SK-N-SH (cell line): Measurements from ENCODE around the gene DAB2IP. TPM values are rescaled to one million over a fixed set of nuclear protein-coding genes. Genes with fewer than 3 reads are reported as not detected.

Experiments
- CTCF ChIA-PET: fragments of 300-600, 350-600 bp; formaldehyde crosslinking; extraction: SDS; loops from one replicate; lab custom pipeline; 2021; lab: Yijun Ruan, JAX
- POLR2A ChIA-PET: fragments of 350-600 bp; sonication (Branson Sonifier 250); formaldehyde crosslinking; extraction: SDS; loops from one replicate; lab custom pipeline; 2020; ENCODE audit warnings: antibody characterized with exemption, inconsistent platforms; lab: Yijun Ruan, JAX
- DNase-seq: peaks from one replicate; pipeline ENCODE4 v3.0.0; 2012
- H2AFZ ChIP-seq: fragments of 200-600 bp; sonication (generic); 2 replicates; pipeline ENCODE4 v1.8.1; 2016; ENCODE audit warnings: antibody characterized with exemption, mild to moderate bottlenecking, low read depth
- H3F3A ChIP-seq: fragments of 200-600 bp; sonication (generic); replicated peaks from 2 replicates; pipeline ENCODE3; 2016; ENCODE audit warnings: antibody characterized with exemption, mild to moderate bottlenecking; ENCODE audit not compliant: insufficient read depth
- H3K27ac ChIP-seq, 2 experiments: fragments of 200-500 bp in 1 of 2; fragments of 200-600 bp in 1 of 2; sonication (Bioruptor generic) in 1 of 2; sonication (generic), shearing (Covaris generic) in 1 of 2; 2 replicates each; pipeline versions ENCODE4 v1.5.1 to v1.6.1; 2014 to 2016; ENCODE audit warnings: low read depth in 2 of 2, inconsistent platforms in 1 of 2, low read length in 1 of 2, mild to moderate bottlenecking in 1 of 2, mixed read lengths in 1 of 2
- H3K27me3 ChIP-seq: fragments of 200-600 bp; sonication (generic), shearing (Covaris generic); 2 replicates; pipeline ENCODE4 v1.6.1; 2016; ENCODE audit warnings: mixed run types; ENCODE audit not compliant: insufficient read depth
- H3K36me3 ChIP-seq, 2 experiments: fragments of 200-500 bp in 1 of 2; fragments of 200-600 bp in 1 of 2; sonication (Bioruptor generic) in 1 of 2; sonication (generic) in 1 of 2; replicated peaks in 1 of 2; 2 replicates each; pipeline versions ENCODE3 to v1.5.1; 2014 to 2016; ENCODE audit warnings: low read length in 1 of 2, mild to moderate bottlenecking in 1 of 2; ENCODE audit not compliant: insufficient read depth in 2 of 2, control insufficient read depth in 1 of 2
- H3K4me1 ChIP-seq, 2 experiments: fragments of 200-500 bp in 1 of 2; fragments of 200-600 bp in 1 of 2; sonication (Bioruptor generic) in 1 of 2; sonication (generic), shearing (Covaris generic) in 1 of 2; 2 replicates each; pipeline versions ENCODE4 v1.5.1 to v1.6.1; 2014 to 2016; ENCODE audit warnings: low read depth in 1 of 2, low read length in 1 of 2, mixed run types in 1 of 2; ENCODE audit not compliant: insufficient read depth in 2 of 2, control insufficient read depth in 1 of 2
- H3K4me2 ChIP-seq: fragments of 200-600 bp; sonication (generic), shearing (Covaris generic); 2 replicates; pipeline ENCODE4 v1.6.1; 2017; ENCODE audit warnings: mixed run types
- H3K4me3 ChIP-seq, 2 experiments: fragments of 200-500 bp in 1 of 2; fragments of 200-600 bp in 1 of 2; sonication (Bioruptor generic) in 1 of 2; sonication (generic), shearing (Covaris generic) in 1 of 2; 2 replicates each; pipeline versions ENCODE4 v1.5.1 to v1.8.1; 2014 to 2016; ENCODE audit warnings: low read depth in 2 of 2, inconsistent platforms in 1 of 2, low read length in 1 of 2, mild to moderate bottlenecking in 1 of 2, mixed read lengths in 1 of 2, moderate library complexity in 1 of 2
- H3K79me2 ChIP-seq: fragments of 200-600 bp; sonication (generic); 2 replicates; pipeline ENCODE4 v1.8.1; 2017; ENCODE audit warnings: mild to moderate bottlenecking; ENCODE audit not compliant: insufficient read depth
- H3K9ac ChIP-seq: fragments of 200-600 bp; sonication (generic); 2 replicates; pipeline ENCODE4 v1.6.1; 2017; ENCODE audit warnings: mixed run types
- H3K9me2 ChIP-seq: fragments of 200-600 bp; sonication (generic); 2 replicates; pipeline ENCODE4 v1.6.1; 2017; ENCODE audit warnings: mixed run types
- H3K9me3 ChIP-seq: fragments of 200-600 bp; sonication (generic); 2 replicates; pipeline ENCODE4 v1.6.1; 2017; ENCODE audit warnings: mixed run types, mild to moderate bottlenecking, moderate library complexity
- H4K20me1 ChIP-seq: fragments of 200-600 bp; sonication (generic); 2 replicates; pipeline ENCODE4 v1.6.1; 2017; ENCODE audit warnings: mild to moderate bottlenecking, mixed run types; ENCODE audit not compliant: insufficient read depth
- EZH2phosphoT487 ChIP-seq: fragments of 200-600 bp; sonication (generic); IDR thresholded peaks from 2 replicates; pipeline ENCODE4 v1.6.1; 2017; ENCODE audit warnings: low read depth, mixed run types, mild to moderate bottlenecking, antibody characterized with exemption, moderate library complexity, borderline replicate concordance
- GABPA ChIP-seq: IDR thresholded peaks from 2 replicates; pipeline ENCODE4 v1.4.0; 2012; ENCODE audit warnings: low read depth, mild to moderate bottlenecking
- GATA2 ChIP-seq: sonication (generic); formaldehyde crosslinking; IDR thresholded peaks from 2 replicates; pipeline ENCODE4 v1.5.0; 2020; ENCODE audit warnings: mild to moderate bottlenecking, missing genetic modification reagents
- JUND ChIP-seq: IDR thresholded peaks from 2 replicates; pipeline ENCODE4 v1.4.0; 2012
- NFIC ChIP-seq: IDR thresholded peaks from 2 replicates; pipeline ENCODE4 v1.4.0; 2012; ENCODE audit warnings: borderline replicate concordance
- NRF1 ChIP-seq: IDR thresholded peaks from 2 replicates; pipeline ENCODE4 v1.6.1; 2012; ENCODE audit warnings: low read depth, mild to moderate bottlenecking, low read length
- RCOR1 ChIP-seq: fragments of 150-350 bp; IDR thresholded peaks from 2 replicates; pipeline ENCODE4 v1.6.1; 2017; ENCODE audit warnings: antibody characterized with exemption, low read length
- REST ChIP-seq: IDR thresholded peaks from 2 replicates; pipeline ENCODE4 v1.6.1; 2012; ENCODE audit warnings: mild to moderate bottlenecking, low read depth, low read length, moderate library complexity
- RXRA ChIP-seq: IDR thresholded peaks from 2 replicates; pipeline ENCODE4 v1.4.0; 2012; ENCODE audit warnings: low read depth, mild to moderate bottlenecking, borderline replicate concordance
- TCF12 ChIP-seq: IDR thresholded peaks from 2 replicates; pipeline ENCODE4 v1.4.0; 2012
- WGBS: methylation state at CpG from one replicate; pipeline ENCODE4 v1.1.6; 2017; ENCODE audit warnings: low lambda C conversion rate; 5-methylcytosine and 5-hydroxymethylcytosine counted together
- polyA plus RNA-seq, 3 experiments: library from polyadenylated mRNA; depleted of rRNA; stranded (reverse); fragments of >200 nt; gene quantifications; 2 replicates each; pipeline ENCODE4 v1.2.3, GENCODE V29; 2012
- TF ChIP-seq, protein P1 (sequence below): fragments of 150-350 bp; IDR thresholded peaks from 2 replicates; pipeline ENCODE4 v1.6.1; 2017; ENCODE audit warnings: antibody characterized with exemption, low read length, low read depth, borderline replicate concordance
- TF ChIP-seq, protein P2 (sequence below): IDR thresholded peaks from 2 replicates; pipeline ENCODE4 v1.4.0; 2012; ENCODE audit warnings: low read depth, borderline replicate concordance

DAB2IP gene
- polyA plus RNA-seq, 1 of the 3 experiments (the other 2 are of a cell fraction): 21.4 TPM

GRCh38 chr9:121694600-121694999, 43.2 kb downstream of the DAB2IP start:
- peaks cover 44% of the 10 kb centered on the region for H3F3A ChIP-seq
- CTCF ChIA-PET: interaction anchor here (0.6 to 8.2 kb wide), 16 partner anchors 7 to 313 kb away, joined by 3 to 150 read pairs (median 4); no protein-coding TSS in a partner anchor
- DNase-seq: no peak
- H3K4me2 ChIP-seq: no peak overlapping the region
- no peaks in the 10 kb centered on the region for H3K9me3 ChIP-seq
- H3K4me1 ChIP-seq: peaks cover 14 to 22% of the 10 kb centered on the region in 2 experiments; a peak in 3 of 4 replicates
- no CpG with 5 or more reads among the region's 7 CpGs for WGBS
- H4K20me1 ChIP-seq: peaks cover 30% of the 10 kb centered on the region
- H3K9ac ChIP-seq: no peak overlapping the region
- H2AFZ ChIP-seq: no peak overlapping the region
- TF ChIP-seq NRF1: no peak
- no peak for TF ChIP-seq RCOR1
- TF ChIP-seq, protein P1, sequence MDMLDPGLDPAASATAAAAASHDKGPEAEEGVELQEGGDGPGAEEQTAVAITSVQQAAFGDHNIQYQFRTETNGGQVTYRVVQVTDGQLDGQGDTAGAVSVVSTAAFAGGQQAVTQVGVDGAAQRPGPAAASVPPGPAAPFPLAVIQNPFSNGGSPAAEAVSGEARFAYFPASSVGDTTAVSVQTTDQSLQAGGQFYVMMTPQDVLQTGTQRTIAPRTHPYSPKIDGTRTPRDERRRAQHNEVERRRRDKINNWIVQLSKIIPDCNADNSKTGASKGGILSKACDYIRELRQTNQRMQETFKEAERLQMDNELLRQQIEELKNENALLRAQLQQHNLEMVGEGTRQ: no peak
- TF ChIP-seq JUND: no peak
- no peak for TF ChIP-seq REST
- TF ChIP-seq, all 33 proteins: peak for 0
- H3K27ac ChIP-seq: no peak overlapping the region; a peak in 1 of 4 replicates
- no peaks in the 10 kb centered on the region for H3K36me3 ChIP-seq
- H3K27me3 ChIP-seq: no peaks in the 10 kb centered on the region
- POLR2A ChIA-PET: no interaction called here
- no peaks in the 10 kb centered on the region for H3K9me2 ChIP-seq
- H3K4me3 ChIP-seq: no peak overlapping the region
- H3K79me2 ChIP-seq: peaks cover 4% of the 10 kb centered on the region; the same call in 1 of the 2 replicates

DNA sequence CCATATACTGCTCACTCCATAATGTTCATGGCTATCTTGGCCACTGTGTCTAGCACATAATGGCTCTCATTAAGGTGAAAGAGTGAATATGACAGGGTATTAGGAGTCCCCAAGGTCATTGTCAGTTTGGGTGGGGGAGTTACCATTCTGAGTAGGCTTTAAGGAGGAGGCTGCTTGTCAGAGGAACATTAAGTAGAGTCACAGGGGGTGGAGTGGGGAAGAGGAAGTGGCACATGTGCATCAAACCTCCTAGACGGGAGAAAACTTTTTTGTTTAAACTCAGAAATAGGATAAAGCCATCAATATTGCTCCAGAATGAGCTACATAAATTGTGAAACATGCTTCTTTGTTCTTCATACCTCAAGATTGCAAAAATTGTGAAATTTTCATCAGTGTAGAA, 45.5 kb downstream of the DAB2IP start:
- Histone ChIP-seq H3K4me1 (peaks cover 14 to 46% of the 10 kb centered on the region in 2 experiments; a peak in 3 of 4 replicates), H3K79me2 (peaks cover 22% of the 10 kb centered on the region), H4K20me1 (peaks cover 42% of the 10 kb centered on the region), H3K36me3 (no peaks in the 10 kb centered on the region), H3K9me3 (no peaks in the 10 kb centered on the region), H3K27ac (no peak overlapping the region), H3F3A (peaks cover 39% of the 10 kb centered on the region)
- CTCF ChIA-PET: interaction anchor here (1.0 to 8.2 kb wide), 17 partner anchors 9 to 234 kb away, joined by 3 to 150 read pairs (median 8); no protein-coding TSS in a partner anchor
- TF ChIP-seq RXRA: no peak
- TF ChIP-seq TCF12: no peak
- TF ChIP-seq NFIC: no peak
- TF ChIP-seq GABPA: no peak
- TF ChIP-seq GATA2 (CRISPR knock-in tag): no peak
- TF ChIP-seq, protein P2, sequence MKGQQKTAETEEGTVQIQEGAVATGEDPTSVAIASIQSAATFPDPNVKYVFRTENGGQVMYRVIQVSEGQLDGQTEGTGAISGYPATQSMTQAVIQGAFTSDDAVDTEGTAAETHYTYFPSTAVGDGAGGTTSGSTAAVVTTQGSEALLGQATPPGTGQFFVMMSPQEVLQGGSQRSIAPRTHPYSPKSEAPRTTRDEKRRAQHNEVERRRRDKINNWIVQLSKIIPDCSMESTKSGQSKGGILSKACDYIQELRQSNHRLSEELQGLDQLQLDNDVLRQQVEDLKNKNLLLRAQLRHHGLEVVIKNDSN: no peak
- no peak for TF ChIP-seq EZH2phosphoT487
- TF ChIP-seq, all 33 proteins: peak for 0
- no peaks in the 10 kb centered on the region for H3K9me2 ChIP-seq
- no peak overlapping the region for H3K9ac ChIP-seq
- WGBS: 94% methylated on average over 1 of the region's 1 CpG
- DNase-seq: no peak
- POLR2A ChIA-PET: interaction anchor here (1.5 kb wide), 1 partner anchor 15 kb away, joined by 3 read pairs; no protein-coding TSS in a partner anchor
- no peak overlapping the region for H3K4me2 ChIP-seq
- no peak overlapping the region for H3K4me3 ChIP-seq
- no peaks in the 10 kb centered on the region for H3K27me3 ChIP-seq
- H2AFZ ChIP-seq: no peak overlapping the region
